BJ (cell line): Measurements from ENCODE around the gene NR5A2. TPM values are rescaled to one million over a fixed set of nuclear protein-coding genes. Genes with fewer than 3 reads are reported as not detected.

Source experiments
- CTCF ChIA-PET: fragments of 350-600 bp; formaldehyde crosslinking; extraction: SDS; loops from one replicate; lab custom pipeline; 2021; ENCODE audit warnings: antibody characterized with exemption, inconsistent platforms; lab: Yijun Ruan, JAX
- POLR2A ChIA-PET: fragments of 300-600 bp; sonication (Branson Sonifier 250); formaldehyde crosslinking; extraction: SDS; loops from one replicate; lab custom pipeline; 2021; ENCODE audit warnings: antibody characterized with exemption; lab: Charles Lee
- DNase-seq: peaks from one replicate; pipeline ENCODE4 v3.0.0-alpha.2; 2011; ENCODE audit warnings: low read depth
- H3K27me3 ChIP-seq: 2 replicates; pipeline ENCODE4 v1.6.0; 2011; ENCODE audit warnings: low read length; ENCODE audit not compliant: control insufficient read depth, insufficient read depth
- H3K36me3 ChIP-seq: 2 replicates; pipeline ENCODE4 v1.5.1; 2011; ENCODE audit warnings: low read length; ENCODE audit not compliant: control insufficient read depth, insufficient read depth
- H3K4me3 ChIP-seq: 2 replicates; pipeline ENCODE4 v1.5.1; 2011; ENCODE audit warnings: low read depth, mild to moderate bottlenecking, control low read depth, low read length
- polyA plus RNA-seq: library from polyadenylated mRNA; depleted of rRNA; stranded (reverse); fragments of >200 nt; gene quantifications from 2 replicates; pipeline ENCODE4 v1.2.3, GENCODE V29; 2011
- small RNA-seq: library from RNA; depleted of rRNA; stranded (forward); fragments of <200 nt; gene quantifications from one replicate; pipeline ENCODE3, GENCODE V24; 2012; ENCODE audit warnings: low replicate concordance, low read depth; ENCODE audit not compliant: insufficient read length
- TF ChIP-seq, protein P1 (sequence below): IDR thresholded peaks from 2 replicates; pipeline ENCODE4 v1.5.1; 2011; ENCODE audit warnings: low read depth, mild to moderate bottlenecking, control low read depth, inconsistent platforms, low read length, moderate library complexity; ENCODE audit not compliant: insufficient read depth

Gene NR5A2
- polyA plus RNA-seq, 1 experiment = 0.12 TPM

GRCh38 chr1:200226969-200227303, 199.4 kb downstream of the NR5A2 start:
- no peak overlapping the region for H3K4me3 ChIP-seq
- H3K36me3 ChIP-seq = no peaks in the 10 kb centered on the region
- no peak for DNase-seq
- ChIA-PET CTCF (no interaction called here), POLR2A (no interaction called here)
- TF ChIP-seq, protein P1, sequence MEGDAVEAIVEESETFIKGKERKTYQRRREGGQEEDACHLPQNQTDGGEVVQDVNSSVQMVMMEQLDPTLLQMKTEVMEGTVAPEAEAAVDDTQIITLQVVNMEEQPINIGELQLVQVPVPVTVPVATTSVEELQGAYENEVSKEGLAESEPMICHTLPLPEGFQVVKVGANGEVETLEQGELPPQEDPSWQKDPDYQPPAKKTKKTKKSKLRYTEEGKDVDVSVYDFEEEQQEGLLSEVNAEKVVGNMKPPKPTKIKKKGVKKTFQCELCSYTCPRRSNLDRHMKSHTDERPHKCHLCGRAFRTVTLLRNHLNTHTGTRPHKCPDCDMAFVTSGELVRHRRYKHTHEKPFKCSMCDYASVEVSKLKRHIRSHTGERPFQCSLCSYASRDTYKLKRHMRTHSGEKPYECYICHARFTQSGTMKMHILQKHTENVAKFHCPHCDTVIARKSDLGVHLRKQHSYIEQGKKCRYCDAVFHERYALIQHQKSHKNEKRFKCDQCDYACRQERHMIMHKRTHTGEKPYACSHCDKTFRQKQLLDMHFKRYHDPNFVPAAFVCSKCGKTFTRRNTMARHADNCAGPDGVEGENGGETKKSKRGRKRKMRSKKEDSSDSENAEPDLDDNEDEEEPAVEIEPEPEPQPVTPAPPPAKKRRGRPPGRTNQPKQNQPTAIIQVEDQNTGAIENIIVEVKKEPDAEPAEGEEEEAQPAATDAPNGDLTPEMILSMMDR = no peak
- H3K27me3 ChIP-seq = no peaks in the 10 kb centered on the region

Small RNA genes lying within 50 kb of the gene (small RNA-seq; reads per million reads assigned to genes)
- gene RNU6-570P (not detected), gene RNU6-609P (not detected), gene RNU6-716P (not detected)
